IPS DF 6.9 (cell line): ENCODE measurements around the gene PXK.

Experiments
- DNase-seq: peaks from one replicate; pipeline ENCODE4 v3.0.0-alpha.2; 2013; ENCODE audit warnings: low read depth, low spot score
- H3K27ac ChIP-seq: one replicate; pipeline ENCODE4 v1.5.1; 2013; ENCODE audit warnings: low read length, control low read depth
- H3K27me3 ChIP-seq: 2 replicates; pipeline ENCODE4 v1.6.1; 2013; ENCODE audit warnings: mild to moderate bottlenecking, low read length; ENCODE audit not compliant: control insufficient read depth, insufficient read depth
- H3K36me3 ChIP-seq: 2 replicates; pipeline ENCODE4 v1.6.1; 2013; ENCODE audit warnings: low read length; ENCODE audit not compliant: control insufficient read depth, insufficient read depth
- H3K4me1 ChIP-seq: 2 replicates; pipeline ENCODE4 v1.6.1; 2013; ENCODE audit warnings: low read length; ENCODE audit not compliant: control insufficient read depth, insufficient read depth
- H3K4me3 ChIP-seq: 2 replicates; pipeline ENCODE4 v1.5.1; 2013; ENCODE audit warnings: mild to moderate bottlenecking, low read length
- H3K9me3 ChIP-seq: 2 replicates; pipeline ENCODE4 v1.6.1; 2013; ENCODE audit warnings: low read length, inconsistent platforms; ENCODE audit not compliant: control insufficient read depth, insufficient read depth
- whole genome bisulfite sequencing: extraction: QIAGEN DNeasy Blood & Tissue Kit; methylation state at CpG from one replicate; pipeline ENCODE4 v1.1.7; 2013; ENCODE audit warnings: mixed read lengths, missing lambda C conversion rate; ENCODE audit not compliant: insufficient read length, insufficient coverage; 5-methylcytosine and 5-hydroxymethylcytosine counted together

PXK gene

GRCh38 chr3:58463181-58463941 lies 130.7 kb downstream of the PXK start:
- H3K9me3 ChIP-seq: no peaks in the 10 kb centered on the region
- no CpG with 5 or more reads among the region's 18 CpGs for WGBS
- DNase-seq: peak; percentile 50
- no peaks in the 10 kb centered on the region for H3K36me3 ChIP-seq
- H3K27me3 ChIP-seq: no peaks in the 10 kb centered on the region
- H3K4me1 ChIP-seq: no peaks in the 10 kb centered on the region; the same call in 1 of the 2 replicates
- H3K4me3 ChIP-seq: no peak overlapping the region
- H3K27ac ChIP-seq: no peak overlapping the region

GRCh38 chr3:58463942-58464271 lies 131.2 kb downstream of the PXK start:
- H3K27ac ChIP-seq: no peak overlapping the region
- WGBS: no CpG with 5 or more reads among the region's 5 CpGs
- H3K36me3 ChIP-seq: no peaks in the 10 kb centered on the region
- no peak overlapping the region for H3K4me3 ChIP-seq
- DNase-seq: no peak
- H3K4me1 ChIP-seq: no peaks in the 10 kb centered on the region; the same call in 1 of the 2 replicates
- no peaks in the 10 kb centered on the region for H3K27me3 ChIP-seq
- no peaks in the 10 kb centered on the region for H3K9me3 ChIP-seq

- no peaks in the 10 kb centered on the region for H3K27me3 ChIP-seq
- no peak for DNase-seq
Measured at GRCh38 chr3:58464866-58465265, 132.2 kb downstream of the PXK start.

GRCh38 chr3:58466899-58467563 lies 134.3 kb downstream of the PXK start:
- H3K9me3 ChIP-seq: no peaks in the 10 kb centered on the region
- H3K4me3 ChIP-seq: no peak overlapping the region
- WGBS: no CpG with 5 or more reads among the region's 4 CpGs
- peaks cover 1% of the 10 kb centered on the region; the same call in 1 of the 2 replicates for H3K4me1 ChIP-seq
- H3K27ac ChIP-seq: no peak overlapping the region
- DNase-seq: no peak
- no peaks in the 10 kb centered on the region for H3K36me3 ChIP-seq
- H3K27me3 ChIP-seq: no peaks in the 10 kb centered on the region

More at GRCh38 chr3:58464866-58465265, 132.2 kb downstream of the PXK start:
- WGBS: no CpG with 5 or more reads among the region's 3 CpGs
- H3K36me3 ChIP-seq: no peaks in the 10 kb centered on the region
- H3K27ac ChIP-seq: no peak overlapping the region
- no peak overlapping the region for H3K4me3 ChIP-seq
- H3K9me3 ChIP-seq: no peaks in the 10 kb centered on the region
- H3K4me1 ChIP-seq: no peaks in the 10 kb centered on the region; the same call in 1 of the 2 replicates

- no CpG with 5 or more reads among the region's 4 CpGs for WGBS
- no peak for DNase-seq
Measured at GRCh38 chr3:58469096-58469495, 136.4 kb downstream of the PXK start.

GRCh38 chr3:58470363-58471024 lies 137.8 kb downstream of the PXK start:
- Histone ChIP-seq H3K4me1 (0 out of 2 replicates have a peak, but pooled peaks cover 1% of the 10 kb centered on the region), H3K4me3 (no peak overlapping the region), H3K27ac (no peak overlapping the region), H3K9me3 (no peaks in the 10 kb centered on the region), H3K27me3 (no peaks in the 10 kb centered on the region), H3K36me3 (no peaks in the 10 kb centered on the region)
- no peak for DNase-seq
- WGBS: no CpG with 5 or more reads among the region's 12 CpGs

More at GRCh38 chr3:58469096-58469495, 136.4 kb downstream of the PXK start:
- Histone ChIP-seq H3K9me3 (no peaks in the 10 kb centered on the region), H3K4me1 (0 out of 2 replicates have a peak, but pooled peaks cover 1% of the 10 kb centered on the region), H3K27me3 (no peaks in the 10 kb centered on the region), H3K4me3 (no peak overlapping the region), H3K27ac (no peak overlapping the region), H3K36me3 (no peaks in the 10 kb centered on the region)

- WGBS: no CpG with 5 or more reads among the region's 10 CpGs
- no peak for DNase-seq
- Histone ChIP-seq H3K9me3 (no peaks in the 10 kb centered on the region), H3K4me1 (0 out of 2 replicates have a peak, but pooled peaks cover 1% of the 10 kb centered on the region), H3K27me3 (no peaks in the 10 kb centered on the region), H3K27ac (no peak overlapping the region), H3K36me3 (no peaks in the 10 kb centered on the region), H3K4me3 (no peak overlapping the region)
Measured at GRCh38 chr3:58471025-58471887, 138.6 kb downstream of the PXK start.

GRCh38 chr3:58473275-58473674 lies 140.6 kb downstream of the PXK start:
- H3K4me3 ChIP-seq: no peak overlapping the region

GRCh38 chr3:58474348-58474911 lies 141.7 kb downstream of the PXK start:
- Histone ChIP-seq H3K36me3 (no peaks in the 10 kb centered on the region), H3K4me3 (no peak overlapping the region), H3K9me3 (no peaks in the 10 kb centered on the region), H3K27ac (no peak overlapping the region), H3K4me1 (0 out of 2 replicates have a peak, but pooled peaks cover 1% of the 10 kb centered on the region), H3K27me3 (no peaks in the 10 kb centered on the region)
- no CpG with 5 or more reads among the region's 1 CpG for WGBS
- no peak for DNase-seq

More at GRCh38 chr3:58473275-58473674, 140.6 kb downstream of the PXK start:
- no peaks in the 10 kb centered on the region for H3K27me3 ChIP-seq
- H3K9me3 ChIP-seq: no peaks in the 10 kb centered on the region
- no CpG with 5 or more reads among the region's 1 CpG for WGBS
- no peak overlapping the region for H3K27ac ChIP-seq
- H3K4me1 ChIP-seq: 0 out of 2 replicates have a peak, but pooled peaks cover 1% of the 10 kb centered on the region
- DNase-seq: no peak
- H3K36me3 ChIP-seq: no peaks in the 10 kb centered on the region
